ENCODE data around the gene OR6J1. TPM values are rescaled to one million over a fixed set of nuclear protein-coding genes. Genes with fewer than 3 reads are reported as not detected.
"Not testable (repeated sequence)": the region's sequence is repeated elsewhere in the genome, so short reads cannot be mapped to it uniquely, and the experiment has no call there.

Gene OR6J1
- total RNA-seq, 2 donors from 2014 or later: not detected

GRCh38 chr14:22588526-22589095 lies 55.5 kb downstream of the OR6J1 start:
- intact Hi-C loops (cut with DNase I): no loop called here
- WGBS, 2 donors: 1 to 2% methylated on average over 14 to 17 of the region's 17 CpGs
- DNase-seq (no peak), ATAC-seq (no peak)
- TF ChIP-seq CTCF (IDR thresholded peaks at IDR 0.05): no peak
- TF ChIP-seq POLR2A (IDR thresholded peaks at IDR 0.05): no peak
- Histone ChIP-seq H3K27ac (peak overlapping the region; percentile 66 to 95 (median 90)), H3K4me1 (peaks cover 57% of the 10 kb centered on the region), H3K9me3 (no peaks in the 10 kb centered on the region), H3K36me3 (replicated peaks in 1 of 2; ENCODE audit: insufficient read depth in 1 of 2, low read depth in 2 of 2) (no peaks in the 10 kb centered on the region), H3K27me3 (no peaks in the 10 kb centered on the region), H3K4me3 (peak overlapping the region; percentile 58 to 59)

- H3K36me3 ChIP-seq (replicated peaks in 1 of 2; ENCODE audit: insufficient read depth in 1 of 2, low read depth in 2 of 2); ATAC-seq; intact Hi-C loops (cut with DNase I); H3K9me3 ChIP-seq; H3K27me3 ChIP-seq; DNase-seq: not testable (repeated sequence)
- WGBS, 2 donors: 56 to 59% methylated on average over 10 of the region's 10 CpGs
- Histone ChIP-seq H3K4me1 (peaks cover 57% of the 10 kb centered on the region), H3K27ac (peak overlapping the region in 1 of 4 donors; percentile 90), H3K4me3 (peak overlapping the region in 1 of 2 donors; percentile 59)
These were observed 56.3 kb downstream of the OR6J1 start for GRCh38 chr14:22587677-22588422.

- WGBS, 2 donors: 82 to 87% methylated on average over 5 of the region's 5 CpGs
- intact Hi-C loops (cut with DNase I): no loop called here
- no peak for ATAC-seq
- TF ChIP-seq POLR2A (IDR thresholded peaks at IDR 0.05) (no peak), CTCF (IDR thresholded peaks at IDR 0.05) (no peak)
- Histone ChIP-seq H3K4me3 (no peak overlapping the region), H3K27me3 (no peaks in the 10 kb centered on the region), H3K4me1 (peaks cover 57% of the 10 kb centered on the region), H3K9me3 (no peaks in the 10 kb centered on the region), H3K36me3 (replicated peaks in 1 of 2; ENCODE audit: insufficient read depth in 1 of 2, low read depth in 2 of 2) (no peaks in the 10 kb centered on the region), H3K27ac (no peak overlapping the region)
- no peak for DNase-seq
These were observed 56.9 kb downstream of the OR6J1 start for GRCh38 chr14:22587247-22587646.

DNA sequence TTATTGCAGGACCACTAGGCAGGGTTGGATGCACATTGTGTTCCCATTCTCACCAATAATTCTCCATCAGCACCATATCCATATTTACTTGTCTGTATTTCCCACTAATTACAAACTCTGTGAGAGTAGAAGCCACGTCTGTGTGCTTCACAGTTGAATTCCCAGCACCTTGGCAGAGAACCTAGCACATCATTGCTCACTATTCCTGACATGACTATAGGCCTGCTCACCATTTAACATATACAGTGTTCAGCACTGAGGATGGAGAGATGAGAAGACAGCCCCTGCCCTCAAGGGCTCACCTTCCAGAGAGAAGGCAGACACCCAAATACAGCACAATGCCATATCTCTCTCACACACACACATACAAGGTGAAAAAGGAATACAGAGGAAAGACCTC lies 60.2 kb downstream of the OR6J1 start:
- Histone ChIP-seq H3K9me3 (no peaks in the 10 kb centered on the region), H3K4me3 (no peak overlapping the region), H3K27ac (no peak overlapping the region), H3K36me3 (replicated peaks in 1 of 2; ENCODE audit: insufficient read depth in 1 of 2, low read depth in 2 of 2) (no peaks in the 10 kb centered on the region), H3K27me3 (no peaks in the 10 kb centered on the region), H3K4me1 (peaks cover 69% of the 10 kb centered on the region)
- WGBS, 2 donors: 33 to 65% methylated on average over 1 of the region's 1 CpG
- DNase-seq: no peak
- intact Hi-C loops (cut with DNase I): no loop called here
- TF ChIP-seq POLR2A (IDR thresholded peaks at IDR 0.05): no peak
- no peak for TF ChIP-seq CTCF (IDR thresholded peaks at IDR 0.05)
- ATAC-seq: no peak

Other genes starting within 250 kb of the OR6J1 start
- gene DAD1, start 55.1 kb downstream of the OR6J1 start, total RNA-seq: 100 to 1,000 TPM in 1 of 2 donors, 10 to 100 TPM in 1; 91.3 to 104 TPM
- gene ABHD4, start 46.1 kb downstream of the OR6J1 start, total RNA-seq: 10 to 100 TPM; 11.9 to 28.3 TPM
- 10 to 100 TPM; 73.2 to 83.5 TPM for gene OXA1L, start 122.3 kb upstream of the OR6J1 start, total RNA-seq
- gene SLC7A7, start 171.1 kb upstream of the OR6J1 start, total RNA-seq: 10 to 100 TPM in 1 of 2 donors, 1 to 10 TPM in 1; 6.9 to 16.6 TPM
- gene MRPL52, start 185.5 kb upstream of the OR6J1 start, total RNA-seq: 10 to 100 TPM; 29.3 to 45.1 TPM
- gene MMP14, start 192.2 kb upstream of the OR6J1 start, total RNA-seq: 10 to 100 TPM; 55.3 to 65.3 TPM
- gene LRP10, start 227.4 kb upstream of the OR6J1 start, total RNA-seq: 10 to 100 TPM; 47.8 to 83.0 TPM
- gene REM2, start 238.9 kb upstream of the OR6J1 start, total RNA-seq: not detected

Data from body of pancreas (tissue), 4 donors.